GM12878 (cell line): Measurements from ENCODE around the gene PCDHGC5. TPM values are rescaled to one million over a fixed set of nuclear protein-coding genes. Genes with fewer than 3 reads are reported as not detected.
A peak's percentile ranks its signal among the peaks of the same experiment; 100 is the strongest.

Source experiments
- ATAC-seq: fragments of 200-7000 bp; cut with Tn5 transposase; 3 replicates; pipeline ENCODE4 v1.9.1; 2020; ENCODE audit warnings: mild to moderate bottlenecking, moderate library complexity
- BruUV-seq: library from RNA; stranded (reverse); fragments of 400-500 nt; replicated peaks from 2 replicates; lab custom pipeline; 2021; lab: Mats Ljungman, UMichigan
- CTCF ChIA-PET: fragments of 300-600 bp; sonication (Branson Sonifier 250); formaldehyde crosslinking; extraction: SDS; loops from one replicate; lab custom pipeline; 2021; ENCODE audit warnings: inconsistent platforms; lab: Yijun Ruan, JAX
- POLR2A ChIA-PET: fragments of 350-600 bp; formaldehyde crosslinking; extraction: SDS; loops from one replicate; lab custom pipeline; 2021; ENCODE audit warnings: inconsistent platforms; lab: Charles Lee
- RAD21 ChIA-PET: fragments of 300-600 bp; sonication (Branson Sonifier 250); formaldehyde crosslinking; loops from one replicate; lab custom pipeline; 2023; ENCODE audit warnings: antibody characterized with exemption; ENCODE audit not compliant: unreplicated experiment; lab: Charles Lee
- SMC1A ChIA-PET: fragments of 300-600 bp; sonication (Branson Sonifier 250); formaldehyde crosslinking; loops from one replicate; lab custom pipeline; 2023; ENCODE audit not compliant: unreplicated experiment, uncharacterized antibody; lab: Charles Lee
- DNase-seq: peaks from one replicate; pipeline ENCODE4 v3.0.0-alpha.2; 2011; ENCODE audit warnings: low read depth, low spot score
- FAIRE-seq: peaks from 3 replicates; lab custom pipeline; 2011; peaks lifted over from hg19 to GRCh38; lab: Jason Lieb, UNC
- H2AFZ ChIP-seq: 2 replicates; pipeline ENCODE4 v1.6.0; 2011; ENCODE audit warnings: low read depth, low read length, control low read depth; ENCODE audit not compliant: control insufficient read depth
- H3K27ac ChIP-seq: 2 replicates; pipeline ENCODE4 v1.5.1; 2011; ENCODE audit warnings: control low read depth; ENCODE audit not compliant: control insufficient read depth, insufficient read depth
- H3K27me3 ChIP-seq, 2 experiments: replicated peaks in 1 of 2; 2 replicates each; pipeline versions ENCODE4 v1.6.0 to v1.6.1; 2011; ENCODE audit warnings: low read length in 1 of 2; ENCODE audit not compliant: control insufficient read depth in 2 of 2, insufficient read depth in 2 of 2
- H3K36me3 ChIP-seq, 2 experiments: 2 replicates each; pipeline ENCODE4 v1.5.1; 2011; ENCODE audit warnings: low read length in 1 of 2; ENCODE audit not compliant: control insufficient read depth in 2 of 2, insufficient read depth in 2 of 2
- H3K4me1 ChIP-seq: 2 replicates; pipeline ENCODE4 v1.6.1; 2011; ENCODE audit warnings: mild to moderate bottlenecking, low read length, moderate library complexity, mixed read lengths; ENCODE audit not compliant: control insufficient read depth, insufficient read depth
- H3K4me2 ChIP-seq: 2 replicates; pipeline ENCODE4 v1.6.0; 2011; ENCODE audit warnings: control low read depth; ENCODE audit not compliant: control insufficient read depth, insufficient read depth
- H3K4me3 ChIP-seq: fragments of 200-600 bp; sonication (generic); 2 replicates; pipeline ENCODE4 v1.5.1; 2016
- H3K79me2 ChIP-seq: 2 replicates; pipeline ENCODE4 v1.6.0; 2011; ENCODE audit warnings: low read length; ENCODE audit not compliant: control insufficient read depth, insufficient read depth
- H3K9ac ChIP-seq: 2 replicates; pipeline ENCODE4 v1.8.0; 2011; ENCODE audit warnings: low read length, control low read depth, mixed read lengths; ENCODE audit not compliant: control insufficient read depth, insufficient read depth
- H3K9me3 ChIP-seq: replicated peaks from 3 replicates; pipeline ENCODE4 v1.5.1; 2011; ENCODE audit warnings: mild to moderate bottlenecking, low read length; ENCODE audit not compliant: control insufficient read depth, insufficient read depth
- H4K20me1 ChIP-seq: 2 replicates; pipeline ENCODE4 v1.6.0; 2011; ENCODE audit not compliant: control insufficient read depth, insufficient read depth
- CHD4 ChIP-seq: fragments of 200-600 bp; sonication (generic); IDR thresholded peaks from 2 replicates; pipeline ENCODE4 v1.6.1; 2016; ENCODE audit warnings: mild to moderate bottlenecking
- EED ChIP-seq: sonication (generic); IDR thresholded peaks from 2 replicates; pipeline ENCODE4 v1.6.1; 2016; ENCODE audit warnings: antibody characterized with exemption, low read depth
- FOS ChIP-seq: IDR thresholded peaks from 3 replicates; pipeline ENCODE4 v1.6.1; 2011; ENCODE audit warnings: borderline replicate concordance; ENCODE audit not compliant: insufficient read length; ENCODE audit errors: extremely low read depth
- HDAC2 ChIP-seq: fragments of 200-600 bp; sonication (generic); IDR thresholded peaks from 2 replicates; pipeline ENCODE4 v1.6.1; 2017
- IKZF2 ChIP-seq, 2 experiments: fragments of 450-650 bp; IDR thresholded peaks; 2 replicates each; pipeline ENCODE4 v1.6.1; 2017; ENCODE audit warnings: mild to moderate bottlenecking in 2 of 2, moderate library complexity in 2 of 2
- JUNB ChIP-seq: IDR thresholded peaks from 2 replicates; pipeline ENCODE4 v1.6.1; 2016; ENCODE audit warnings: antibody characterized with exemption, mild to moderate bottlenecking
- RCOR1 ChIP-seq: conservative IDR thresholded peaks from 2 replicates; pipeline ENCODE4 v1.6.1; 2012; ENCODE audit warnings: low read depth, low read length, improper control_type of control experiment
- RUNX3 ChIP-seq: IDR thresholded peaks from 2 replicates; pipeline ENCODE4 v1.6.1; 2012; ENCODE audit warnings: low read length, inconsistent platforms
- WGBS: methylation state at CpG from one replicate; pipeline ENCODE4 v1.1.6; 2016; ENCODE audit warnings: low lambda C conversion rate; ENCODE audit not compliant: insufficient replicate concordance, insufficient coverage; ENCODE audit errors: missing lambda C conversion rate; 5-methylcytosine and 5-hydroxymethylcytosine counted together
- in situ Hi-C: fragments of 300-500 bp; cut with MboI; formaldehyde crosslinking; loops from 9 replicates; pipeline ENCODE4 v1.14.3; 2018; ENCODE audit warnings: mixed read lengths
- intact Hi-C: fragments of 100-400 bp; cut with micrococcal nuclease; formaldehyde crosslinking; loops from one replicate; pipeline ENCODE4 v1.14.2; 2022; ENCODE audit not compliant: unreplicated experiment
- polyA plus RNA-seq, 11 experiments: library from polyadenylated mRNA; depleted of rRNA in 4 of 11; unstranded in 6 of 11; stranded (reverse) in 5 of 11; fragments of >200 nt; fragmentation: Nextera tagmentation in 4 of 11; fragmentation: Illumina TruSeq in 1 of 11; extraction: Ambion mirVana in 4 of 11; extraction: Trizol in 1 of 11; gene quantifications; 1 replicate in 1 of 11; 2 replicates in 10 of 11; pipeline versions ENCODE4 v1.2.1 to v1.2.3, GENCODE V29; 2011 to 2016; ENCODE audit warnings: inconsistent platforms in 2 of 11, missing spikeins in 2 of 11, low read depth in 1 of 11
- total RNA-seq, 4 experiments: library from RNA; depleted of rRNA in 3 of 4; stranded (reverse); fragments of >200 nt in 3 of 4; fragmentation: Illumina TruSeq in 1 of 4; extraction: Trizol in 1 of 4; gene quantifications; 2 replicates each; pipeline versions ENCODE4 v1.2.1 to v1.2.3, GENCODE V29; 2013 to 2021

Gene PCDHGC5
- total and polyA plus RNA-seq, 10 of the 15 experiments (the other 5 are each of a cell fraction or from before 2014, with no cell fraction given), result 0.05 to 0.87 (median 0.18) TPM; not detected in 2

DNA sequence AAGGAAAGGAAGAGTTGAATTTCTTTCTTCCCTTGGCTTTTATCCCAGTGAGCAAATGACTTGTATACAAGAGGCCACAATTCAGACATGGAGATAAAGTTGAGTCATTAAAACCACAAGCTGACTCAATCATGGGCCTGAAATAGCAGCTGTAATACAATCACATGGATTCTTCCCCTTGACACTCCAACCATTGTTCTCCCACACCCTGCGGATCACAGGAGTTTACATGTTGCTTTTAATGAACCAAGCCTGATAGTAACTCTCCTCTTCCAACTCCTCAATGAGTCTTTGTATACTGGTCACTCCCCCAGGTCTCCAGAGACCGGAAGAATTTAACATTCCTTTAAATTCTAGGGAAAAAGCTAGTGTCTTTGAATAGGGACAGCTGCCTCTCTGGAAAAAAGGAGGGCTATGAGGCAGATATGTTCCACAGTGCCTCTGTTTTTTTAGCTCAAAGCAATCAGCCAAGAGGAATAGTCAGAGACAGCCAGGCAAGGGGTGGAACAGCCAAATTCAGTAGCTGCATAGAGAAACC lies 32.4 kb downstream of the PCDHGC5 start:
- no peaks in the 10 kb centered on the region for H4K20me1 ChIP-seq
- in situ Hi-C loops (no loop called here), intact Hi-C loops (no loop called here)
- H3K36me3 ChIP-seq, result peaks cover 13 to 56% of the 10 kb centered on the region in 2 experiments
- H2AFZ ChIP-seq, result no peak overlapping the region
- no peaks in the 10 kb centered on the region for H3K79me2 ChIP-seq
- FAIRE-seq (no peak), ATAC-seq (no peak), DNase-seq (no peak)
- no peak overlapping the region for H3K9ac ChIP-seq
- no peak overlapping the region for H3K27ac ChIP-seq
- ChIA-PET CTCF (interaction anchor here (0.5 to 11.2 kb wide), 17 partner anchors 7 to 152 kb away, joined by 3 to 194 read pairs (median 21); partner anchors contain the start of genes PCDHGA10, PCDHGA11, PCDHGA12 and PCDHGB3), POLR2A (no interaction called here), SMC1A (interaction anchor here (0.6 to 13.7 kb wide), 10 partner anchors 10 to 151 kb away, joined by 3 to 176 read pairs (median 4); partner anchors contain the start of genes PCDHGA11, PCDHGA12, PCDHGB3 and PCDHGB7), RAD21 (interaction anchor here (1.0 to 6.2 kb wide), 4 partner anchors 11 to 100 kb away, joined by 3 to 77 read pairs (median 36); partner anchors contain the start of genes PCDHGA11 and PCDHGC3)
- BruUV-seq, result no TSS peak
- TF ChIP-seq HDAC2, result no peak
- TF ChIP-seq CHD4, result no peak
- TF ChIP-seq JUNB, result peak; percentile 54
- TF ChIP-seq IKZF2 (IDR thresholded peaks at IDR 0.05), result 0 out of 4 replicates have a peak, but pooled peaks of 1 of the 2 experiments have one; percentile 11
- TF ChIP-seq FOS, result no peak
- peak; percentile 76 for TF ChIP-seq RUNX3
- TF ChIP-seq EED, result 0 out of 2 replicates have a peak, but pooled peaks have one; percentile 72
- TF ChIP-seq RCOR1, result no peak
- H3K4me1 ChIP-seq, result peaks cover 14% of the 10 kb centered on the region
- no peaks in the 10 kb centered on the region for H3K27me3 ChIP-seq
- WGBS, result 100% methylated on average over 2 of the region's 2 CpGs
- H3K4me2 ChIP-seq, result no peak overlapping the region
- no peaks in the 10 kb centered on the region for H3K9me3 ChIP-seq
- H3K4me3 ChIP-seq, result no peak overlapping the region
